Endothelial cell of umbilical vein (primary cell): ENCODE results near the gene RAB4B. TPM values are rescaled to one million over a fixed set of nuclear protein-coding genes. Genes with fewer than 3 reads are reported as not detected.
"Not testable (repeated sequence)": the region's sequence is repeated elsewhere in the genome, so short reads cannot be mapped to it uniquely, and the experiment has no call there.

Experiments used
- BruUV-seq: library from RNA; stranded (reverse); fragments of 400-500 nt; replicated peaks from 2 replicates; lab custom pipeline; 2021; lab: Mats Ljungman, UMichigan
- CTCF ChIA-PET: fragments of 300-600, 350-600 bp; sonication (Branson Sonifier 250); formaldehyde crosslinking; loops from one replicate; lab custom pipeline; 2021; ENCODE audit warnings: antibody characterized with exemption, inconsistent platforms; lab: Charles Lee
- POLR2A ChIA-PET: fragments of 300-600, 350-600 bp; sonication (Branson Sonifier 250); formaldehyde crosslinking; loops from one replicate; lab custom pipeline; 2021; ENCODE audit warnings: antibody characterized with exemption, inconsistent platforms; lab: Charles Lee
- DNase-seq: peaks from one replicate; pipeline ENCODE4 v3.0.0-alpha.2; 2011; ENCODE audit warnings: low read depth, low spot score
- FAIRE-seq: peaks from 2 replicates; lab custom pipeline; 2011; peaks lifted over from hg19 to GRCh38; lab: Jason Lieb, UNC
- H2AFZ ChIP-seq: 2 replicates; pipeline ENCODE4 v1.6.0; 2012; ENCODE audit warnings: low read depth, low read length, control low read depth, inconsistent platforms
- H3K27ac ChIP-seq: 2 replicates; pipeline ENCODE4 v1.5.1; 2011; ENCODE audit warnings: low read depth, mild to moderate bottlenecking, control low read depth, low read length, moderate library complexity; ENCODE audit not compliant: insufficient read depth
- H3K27me3 ChIP-seq, 2 experiments: 2 replicates each; pipeline versions ENCODE4 v1.6.0 to v1.6.1; 2011; ENCODE audit warnings: low read length in 2 of 2, mixed read lengths in 1 of 2; ENCODE audit not compliant: control insufficient read depth in 2 of 2, insufficient read depth in 2 of 2
- H3K36me3 ChIP-seq, 2 experiments: 2 replicates in 1 of 2; 3 replicates in 1 of 2; pipeline ENCODE4 v1.5.1; 2011; ENCODE audit warnings: low read length in 2 of 2, mild to moderate bottlenecking in 1 of 2, moderate library complexity in 1 of 2; ENCODE audit not compliant: control insufficient read depth in 2 of 2, insufficient read depth in 2 of 2; ENCODE audit errors: extremely low read depth in 1 of 2
- H3K4me1 ChIP-seq: 3 replicates; pipeline ENCODE4 v1.5.1; 2011; ENCODE audit warnings: mild to moderate bottlenecking, low read length; ENCODE audit not compliant: control insufficient read depth, insufficient read depth; ENCODE audit errors: extremely low read depth
- H3K4me2 ChIP-seq: 2 replicates; pipeline ENCODE4 v1.6.1; 2011; ENCODE audit warnings: low read length, control low read depth, mixed read lengths; ENCODE audit not compliant: insufficient read depth
- H3K4me3 ChIP-seq, 3 experiments: fragments of 200-600 bp in 1 of 3; sonication (generic), shearing (Covaris generic) in 1 of 3; replicated peaks in 1 of 3; 2 replicates each; pipeline ENCODE4 v1.5.1; 2011 to 2016; ENCODE audit warnings: control low read depth in 3 of 3, low read length in 3 of 3, mild to moderate bottlenecking in 2 of 3, inconsistent platforms in 1 of 3, low read depth in 1 of 3, moderate library complexity in 1 of 3; ENCODE audit not compliant: insufficient read depth in 1 of 3
- H3K79me2 ChIP-seq: 2 replicates; pipeline ENCODE4 v1.6.0; 2012; ENCODE audit warnings: low read length, inconsistent platforms; ENCODE audit not compliant: control insufficient read depth, insufficient read depth
- H3K9ac ChIP-seq: replicated peaks from 2 replicates; pipeline ENCODE3; 2011; ENCODE audit warnings: low read length, control low read depth; ENCODE audit not compliant: insufficient read depth; ENCODE audit errors: extremely low read depth
- H3K9me1 ChIP-seq: replicated peaks from 3 replicates; pipeline ENCODE4 v1.6.0; 2011; ENCODE audit warnings: mild to moderate bottlenecking, low read length; ENCODE audit not compliant: control insufficient read depth, insufficient read depth; ENCODE audit errors: extremely low read depth
- H3K9me3 ChIP-seq: replicated peaks from 2 replicates; pipeline ENCODE4 v1.5.1; 2012; ENCODE audit warnings: low read length, inconsistent platforms; ENCODE audit not compliant: control insufficient read depth, insufficient read depth
- H4K20me1 ChIP-seq: replicated peaks from 2 replicates; pipeline ENCODE3; 2011; ENCODE audit warnings: mild to moderate bottlenecking, low read length; ENCODE audit not compliant: control insufficient read depth, insufficient read depth; ENCODE audit errors: extremely low read depth
- EZH2 ChIP-seq: IDR thresholded peaks from 2 replicates; pipeline ENCODE4 v1.6.1; 2012; ENCODE audit warnings: borderline replicate concordance, low read depth, mild to moderate bottlenecking, moderate library complexity, low read length, inconsistent platforms; ENCODE audit not compliant: severe bottlenecking
- FOS ChIP-seq: IDR thresholded peaks from 2 replicates; pipeline ENCODE4 v1.6.1; 2011; ENCODE audit warnings: mild to moderate bottlenecking, low read length, moderate library complexity, borderline replicate concordance; ENCODE audit not compliant: insufficient read depth
- GATA2 ChIP-seq: IDR thresholded peaks from 2 replicates; pipeline ENCODE4 v1.7.0; 2011; ENCODE audit warnings: low read depth, mild to moderate bottlenecking, moderate library complexity, mixed read lengths, low read length; ENCODE audit not compliant: insufficient read length, insufficient read depth
- JUN ChIP-seq: IDR thresholded peaks from 2 replicates; pipeline ENCODE4 v1.6.1; 2011; ENCODE audit warnings: borderline replicate concordance, low read depth; ENCODE audit not compliant: insufficient read length, insufficient read depth
- MYC ChIP-seq: IDR thresholded peaks from one replicate; pipeline ENCODE4 v1.6.1; 2011; ENCODE audit warnings: mild to moderate bottlenecking, low read depth, low read length
- POLR2A ChIP-seq: IDR thresholded peaks from 2 replicates; pipeline ENCODE4 v1.6.1; 2012; ENCODE audit warnings: low read depth, mild to moderate bottlenecking, control low read depth, low read length
- POLR2AphosphoS5 ChIP-seq: IDR thresholded peaks from 2 replicates; pipeline ENCODE4 v1.6.1; 2012; ENCODE audit warnings: low read depth, mild to moderate bottlenecking, control low read depth, low read length, moderate library complexity; ENCODE audit not compliant: insufficient read depth
- dilution Hi-C: fragments of 300-500 bp; cut with MboI; formaldehyde crosslinking; loops from one replicate; pipeline ENCODE4 v1.15.0; 2019; ENCODE audit warnings: low sequenced_read_pairs; ENCODE audit not compliant: extremely low pct_ligation_motif_present
- intact Hi-C: fragments of 100-400 bp; cut with micrococcal nuclease; formaldehyde crosslinking; loops from one replicate; pipeline ENCODE4 v1.10.0; 2022
- polyA plus RNA-seq, 4 experiments: library from polyadenylated mRNA; depleted of rRNA in 3 of 4; stranded (reverse) in 3 of 4; unstranded in 1 of 4; fragments of >200 nt; gene quantifications; 2 replicates each; pipeline versions ENCODE4 v1.2.1 to v1.2.3, GENCODE V29; 2011 to 2012; ENCODE audit warnings: missing spikeins in 1 of 4
- total RNA-seq: library from RNA; stranded (reverse); gene quantifications from 2 replicates; pipeline ENCODE4 v1.2.3, GENCODE V29; 2021
- TF ChIP-seq, protein P1 (sequence below): IDR thresholded peaks from 2 replicates; pipeline ENCODE4 v1.6.1; 2011; ENCODE audit not compliant: insufficient read depth, insufficient read length
- TF ChIP-seq, protein P2 (sequence below), 2 donors: IDR thresholded peaks; 1 replicate in 1 of 2; 2 replicates in 1 of 2; pipeline ENCODE4 v1.5.1; 2011; ENCODE audit warnings: low read length in 2 of 2, mild to moderate bottlenecking in 2 of 2, moderate library complexity in 2 of 2, control low read depth in 1 of 2, inconsistent platforms in 1 of 2, low read depth in 1 of 2; ENCODE audit not compliant: insufficient read depth in 1 of 2; ENCODE audit errors: extremely low read depth in 1 of 2

RAB4B gene
- total and polyA plus RNA-seq, 2 donors (not counting 3 experiments of a cell fraction or from before 2014, with no cell fraction given) = 33.6 to 61.0 TPM

DNA sequence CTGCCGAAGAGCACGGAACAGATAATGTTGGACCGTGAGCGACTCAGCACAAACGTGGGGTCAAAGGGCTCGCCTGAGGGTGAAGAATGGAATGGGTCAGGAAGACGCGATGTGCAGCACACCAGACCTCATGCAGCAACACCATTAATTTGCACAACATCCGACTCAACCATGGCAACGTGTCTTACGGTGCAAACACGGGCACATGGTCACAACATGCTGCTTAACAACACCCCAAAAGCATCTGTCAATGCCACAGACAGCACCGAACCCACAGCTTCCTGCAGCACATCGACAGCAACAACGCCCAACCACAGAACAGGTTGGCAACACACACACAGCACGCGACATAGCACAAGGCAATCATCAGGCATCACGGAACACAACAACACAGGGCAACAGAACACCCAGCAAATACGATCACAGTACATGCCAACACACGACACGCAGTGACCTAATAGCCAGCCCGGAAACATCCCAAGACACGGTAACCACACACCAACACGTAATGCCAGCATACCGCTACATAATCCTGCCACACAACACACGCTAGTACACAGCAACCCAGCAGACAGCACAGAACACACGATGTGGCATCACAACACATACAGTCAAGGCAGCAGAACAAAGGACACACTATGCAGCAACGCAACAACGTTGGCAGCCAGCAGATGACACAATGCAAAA is 48.8 kb downstream of the RAB4B start:
- H3K9ac ChIP-seq, H3K27me3 ChIP-seq, H3K79me2 ChIP-seq, H3K27ac ChIP-seq, H2AFZ ChIP-seq, CTCF ChIA-PET, BruUV-seq, H3K36me3 ChIP-seq, H3K9me3 ChIP-seq, H3K4me1 ChIP-seq, H3K9me1 ChIP-seq, POLR2A ChIA-PET, H3K4me2 ChIP-seq, dilution Hi-C loops, intact Hi-C loops, H4K20me1 ChIP-seq, FAIRE-seq, H3K4me3 ChIP-seq, DNase-seq: not testable (repeated sequence)

GRCh38 chr19:40827386-40828247 is 49.6 kb downstream of the RAB4B start:
- no peak overlapping the region for H3K9ac ChIP-seq
- FAIRE-seq (no peak), DNase-seq (no peak)
- dilution Hi-C loops (no loop called here), intact Hi-C loops (no loop called here)
- no peak overlapping the region for H3K4me2 ChIP-seq
- no peaks in the 10 kb centered on the region for H3K9me3 ChIP-seq
- no peaks in the 10 kb centered on the region for H3K9me1 ChIP-seq
- TF ChIP-seq, protein P1, sequence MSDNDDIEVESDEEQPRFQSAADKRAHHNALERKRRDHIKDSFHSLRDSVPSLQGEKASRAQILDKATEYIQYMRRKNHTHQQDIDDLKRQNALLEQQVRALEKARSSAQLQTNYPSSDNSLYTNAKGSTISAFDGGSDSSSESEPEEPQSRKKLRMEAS = no peak
- TF ChIP-seq POLR2A (no peak), FOS (no peak), EZH2 (no peak), POLR2AphosphoS5 (no peak), GATA2 (no peak), JUN (no peak), MYC (no peak)
- TF ChIP-seq, protein P2, sequence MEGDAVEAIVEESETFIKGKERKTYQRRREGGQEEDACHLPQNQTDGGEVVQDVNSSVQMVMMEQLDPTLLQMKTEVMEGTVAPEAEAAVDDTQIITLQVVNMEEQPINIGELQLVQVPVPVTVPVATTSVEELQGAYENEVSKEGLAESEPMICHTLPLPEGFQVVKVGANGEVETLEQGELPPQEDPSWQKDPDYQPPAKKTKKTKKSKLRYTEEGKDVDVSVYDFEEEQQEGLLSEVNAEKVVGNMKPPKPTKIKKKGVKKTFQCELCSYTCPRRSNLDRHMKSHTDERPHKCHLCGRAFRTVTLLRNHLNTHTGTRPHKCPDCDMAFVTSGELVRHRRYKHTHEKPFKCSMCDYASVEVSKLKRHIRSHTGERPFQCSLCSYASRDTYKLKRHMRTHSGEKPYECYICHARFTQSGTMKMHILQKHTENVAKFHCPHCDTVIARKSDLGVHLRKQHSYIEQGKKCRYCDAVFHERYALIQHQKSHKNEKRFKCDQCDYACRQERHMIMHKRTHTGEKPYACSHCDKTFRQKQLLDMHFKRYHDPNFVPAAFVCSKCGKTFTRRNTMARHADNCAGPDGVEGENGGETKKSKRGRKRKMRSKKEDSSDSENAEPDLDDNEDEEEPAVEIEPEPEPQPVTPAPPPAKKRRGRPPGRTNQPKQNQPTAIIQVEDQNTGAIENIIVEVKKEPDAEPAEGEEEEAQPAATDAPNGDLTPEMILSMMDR (IDR thresholded peaks at IDR 0.05; ENCODE audit: extremely low read depth in 1 of 2, insufficient read depth in 1 of 2, low read depth in 1 of 2, low read length in 2 of 2) = no peak
- H4K20me1 ChIP-seq = no peaks in the 10 kb centered on the region
- H3K4me3 ChIP-seq = no peak overlapping the region
- ChIA-PET CTCF (interaction anchor here (1.2 kb wide), 1 partner anchor 21 kb away, joined by 3 read pairs; no protein-coding TSS in a partner anchor), POLR2A (no interaction called here)
- H3K27ac ChIP-seq = no peak overlapping the region
- H3K36me3 ChIP-seq = peaks cover 0 to 7% of the 10 kb centered on the region in 2 experiments
- no peaks in the 10 kb centered on the region for H3K27me3 ChIP-seq
- no peaks in the 10 kb centered on the region for H3K79me2 ChIP-seq
- BruUV-seq = no TSS peak
- no peak overlapping the region for H2AFZ ChIP-seq
- no peaks in the 10 kb centered on the region for H3K4me1 ChIP-seq
